HCT116 (cell line): Measurements from ENCODE around the gene FTCD. TPM values are rescaled to one million over a fixed set of nuclear protein-coding genes. Genes with fewer than 3 reads are reported as not detected.

ENCODE experiments used
- ATAC-seq: fragments of 200-7000 bp; cut with Tn5 transposase; 2 replicates; pipeline ENCODE4 v1.9.1; 2020; ENCODE audit warnings: mild to moderate bottlenecking, moderate library complexity
- BruUV-seq: library from RNA; stranded (reverse); fragments of 400-500 nt; replicated peaks from 2 replicates; lab custom pipeline; 2021; lab: Mats Ljungman, UMichigan
- CTCF ChIA-PET: fragments of 300-600 bp; sonication (Branson Sonifier 250); formaldehyde crosslinking; loops from one replicate; lab custom pipeline; 2021; ENCODE audit warnings: antibody characterized with exemption; lab: Charles Lee
- POLR2A ChIA-PET: fragments of 300-600, 350-600 bp; sonication (Branson Sonifier 250); formaldehyde crosslinking; loops from one replicate; lab custom pipeline; 2021; ENCODE audit warnings: antibody characterized with exemption; lab: Charles Lee
- RAD21 ChIA-PET, 2 experiments: fragments of 300-600 bp; sonication (Branson Sonifier 250); formaldehyde crosslinking; loops; one replicate each; lab custom pipeline; 2023; ENCODE audit warnings: low total read pairs in 2 of 2; ENCODE audit not compliant: uncharacterized antibody in 2 of 2, unreplicated experiment in 2 of 2, low non-redundant PET in 1 of 2; lab: Charles Lee
- DNase-seq: peaks from one replicate; pipeline ENCODE4 v3.0.0-alpha.2; 2010; ENCODE audit warnings: low read depth, low spot score
- H2AFZ ChIP-seq: fragments of 200-600 bp; shearing (Covaris generic), sonication (generic); 2 replicates; pipeline ENCODE4 v1.6.1; 2017; ENCODE audit warnings: low read depth, mixed run types, mixed read lengths, antibody characterized with exemption, low read length; ENCODE audit not compliant: poor library complexity, severe bottlenecking
- H3K27ac ChIP-seq: 2 replicates; pipeline ENCODE4 v1.5.1; 2012; ENCODE audit warnings: low read depth, low read length
- H3K27me3 ChIP-seq: fragments of 200-600 bp; sonication (generic); 2 replicates; pipeline ENCODE4 v1.6.1; 2016; ENCODE audit warnings: mixed run types, low read length, mixed read lengths; ENCODE audit not compliant: insufficient read depth
- H3K36me3 ChIP-seq, 2 experiments: fragments of 200-500 bp in 1 of 2; fragments of 200-600 bp in 1 of 2; sonication (Bioruptor generic) in 1 of 2; sonication (generic) in 1 of 2; 2 replicates each; pipeline versions ENCODE4 v1.5.1 to v1.6.1; 2014 to 2016; ENCODE audit warnings: low read length in 2 of 2, inconsistent platforms in 1 of 2, mixed read lengths in 1 of 2, mixed run types in 1 of 2; ENCODE audit not compliant: insufficient read depth in 2 of 2, control insufficient read depth in 1 of 2
- H3K4me1 ChIP-seq, 2 experiments: fragments of 200-600 bp in 1 of 2; sonication (generic) in 1 of 2; 2 replicates each; pipeline versions ENCODE4 v1.5.1 to v1.6.1; 2012 to 2017; ENCODE audit warnings: low read length in 2 of 2, inconsistent platforms in 1 of 2, mild to moderate bottlenecking in 1 of 2, mixed read lengths in 1 of 2, mixed run types in 1 of 2, moderate library complexity in 1 of 2; ENCODE audit not compliant: insufficient read depth in 2 of 2, control insufficient read depth in 1 of 2
- H3K4me2 ChIP-seq: fragments of 200-600 bp; sonication (generic); 2 replicates; pipeline ENCODE4 v1.6.1; 2017; ENCODE audit warnings: mixed run types, low read length, mixed read lengths
- H3K4me3 ChIP-seq, 2 experiments: fragments of 200-600 bp in 1 of 2; sonication (generic) in 1 of 2; replicated peaks in 1 of 2; 2 replicates each; pipeline ENCODE4 v1.5.1; 2011 to 2016; ENCODE audit warnings: low read length in 2 of 2, control low read depth in 1 of 2, low read depth in 1 of 2, mild to moderate bottlenecking in 1 of 2, mixed read lengths in 1 of 2, mixed run types in 1 of 2
- H3K79me2 ChIP-seq: fragments of 200-600 bp; sonication (generic); 2 replicates; pipeline ENCODE4 v1.6.1; 2017; ENCODE audit warnings: mild to moderate bottlenecking, mixed run types, low read length, moderate library complexity, mixed read lengths; ENCODE audit not compliant: insufficient read depth
- H3K9ac ChIP-seq: fragments of 200-600 bp; sonication (generic); 2 replicates; pipeline ENCODE4 v1.6.1; 2016; ENCODE audit warnings: low read length, mixed read lengths
- H3K9me2 ChIP-seq: fragments of 200-600 bp; sonication (generic), shearing (Covaris generic); 2 replicates; pipeline ENCODE4 v1.6.1; 2017; ENCODE audit warnings: mixed run types, mild to moderate bottlenecking, moderate library complexity; ENCODE audit not compliant: insufficient read depth
- H3K9me3 ChIP-seq, 2 experiments: fragments of 200-500 bp in 1 of 2; fragments of 200-600 bp in 1 of 2; sonication (Bioruptor generic) in 1 of 2; sonication (generic) in 1 of 2; 2 replicates each; pipeline ENCODE4 v1.6.1; 2014 to 2017; ENCODE audit warnings: low read length in 2 of 2, mixed read lengths in 2 of 2, inconsistent platforms in 1 of 2, low read depth in 1 of 2, mild to moderate bottlenecking in 1 of 2, mixed run types in 1 of 2, moderate library complexity in 1 of 2; ENCODE audit not compliant: control insufficient read depth in 1 of 2, insufficient read depth in 1 of 2
- H4K20me1 ChIP-seq: fragments of 200-600 bp; sonication (generic), shearing (Covaris generic); 2 replicates; pipeline ENCODE4 v1.6.1; 2017; ENCODE audit warnings: mixed run types, mild to moderate bottlenecking, moderate library complexity; ENCODE audit not compliant: insufficient read depth
- CBX3 ChIP-seq: IDR thresholded peaks from 2 replicates; pipeline ENCODE4 v1.6.1; 2012; ENCODE audit warnings: low read depth
- CEBPB ChIP-seq: IDR thresholded peaks from 2 replicates; pipeline ENCODE4 v1.6.1; 2012; ENCODE audit warnings: low read depth
- CTCF ChIP-seq, 3 experiments: fragments of 200-600 bp in 1 of 3; sonication (generic) in 1 of 3; IDR thresholded peaks in 2 of 3; conservative IDR thresholded peaks in 1 of 3; 2 replicates each; pipeline ENCODE4 v1.5.1; 2012 to 2017; ENCODE audit warnings: low read depth in 2 of 3, low read length in 2 of 3, antibody characterized with exemption in 1 of 3, borderline replicate concordance in 1 of 3, control low read depth in 1 of 3, mild to moderate bottlenecking in 1 of 3, mixed read lengths in 1 of 3, mixed run types in 1 of 3, moderate library complexity in 1 of 3; ENCODE audit not compliant: insufficient read depth in 1 of 3
- ELF1 ChIP-seq: IDR thresholded peaks from 2 replicates; pipeline ENCODE4 v1.6.1; 2012; ENCODE audit warnings: low read depth, borderline replicate concordance
- EZH2 ChIP-seq: fragments of 200-600 bp; sonication (generic); IDR thresholded peaks from 2 replicates; pipeline ENCODE4 v1.6.1; 2017; ENCODE audit warnings: antibody characterized with exemption, mixed run types
- FOSL1 ChIP-seq: IDR thresholded peaks from 2 replicates; pipeline ENCODE4 v1.6.1; 2012; ENCODE audit warnings: low read depth
- JUND ChIP-seq: IDR thresholded peaks from 2 replicates; pipeline ENCODE4 v1.6.1; 2012
- MAX ChIP-seq: IDR thresholded peaks from 2 replicates; pipeline ENCODE4 v1.6.1; 2012
- POLR2AphosphoS5 ChIP-seq: IDR thresholded peaks from 2 replicates; pipeline ENCODE4 v1.6.1; 2011; ENCODE audit warnings: mild to moderate bottlenecking, low read depth, low read length, moderate library complexity
- RAD21 ChIP-seq: IDR thresholded peaks from 2 replicates; pipeline ENCODE4 v1.6.1; 2012; ENCODE audit warnings: low read depth, mild to moderate bottlenecking
- SIN3A ChIP-seq: IDR thresholded peaks from 2 replicates; pipeline ENCODE4 v1.6.1; 2012; ENCODE audit warnings: low read depth
- SP1 ChIP-seq: IDR thresholded peaks from 2 replicates; pipeline ENCODE4 v1.6.1; 2012; ENCODE audit warnings: low read depth
- SRF ChIP-seq: IDR thresholded peaks from 2 replicates; pipeline ENCODE4 v1.6.1; 2012; ENCODE audit warnings: low read depth
- TCF7L2 ChIP-seq: IDR thresholded peaks from 2 replicates; pipeline ENCODE4 v1.7.0; 2011; ENCODE audit warnings: borderline replicate concordance, inconsistent platforms; ENCODE audit not compliant: insufficient read depth, insufficient read length; ENCODE audit errors: extremely low read depth
- YY1 ChIP-seq: IDR thresholded peaks from 2 replicates; pipeline ENCODE4 v1.6.1; 2011; ENCODE audit warnings: low read length, low read depth, moderate library complexity, mild to moderate bottlenecking; ENCODE audit not compliant: insufficient replicate concordance; ENCODE audit errors: extremely low read depth
- ZFX ChIP-seq: fragments of 450-650 bp; IDR thresholded peaks from 2 replicates; pipeline ENCODE4 v1.6.1; 2017
- ZNF274 ChIP-seq: fragments of 200-500 bp; sonication (Bioruptor generic); IDR thresholded peaks from 2 replicates; pipeline ENCODE4 v1.6.1; 2014; ENCODE audit warnings: mild to moderate bottlenecking, low read depth, low read length, inconsistent platforms
- intact Hi-C: fragments of 100-400 bp; cut with micrococcal nuclease; formaldehyde crosslinking; loops from 2 replicates; pipeline ENCODE4 v1.10.0; 2022
- total RNA-seq: library from RNA; stranded (reverse); gene quantifications from one replicate; pipeline ENCODE4 v1.2.1, GENCODE V29; 2021; ENCODE audit not compliant: unreplicated experiment
- TF ChIP-seq, protein P1 (sequence below): IDR thresholded peaks from 2 replicates; pipeline ENCODE4 v1.6.1; 2012; ENCODE audit warnings: low read depth
- TF ChIP-seq, protein P2 (sequence below): IDR thresholded peaks from 2 replicates; pipeline ENCODE4 v1.6.1; 2012

The FTCD gene
- total RNA-seq, 1 experiment from 2014 or later: 2.5 TPM

DNA sequence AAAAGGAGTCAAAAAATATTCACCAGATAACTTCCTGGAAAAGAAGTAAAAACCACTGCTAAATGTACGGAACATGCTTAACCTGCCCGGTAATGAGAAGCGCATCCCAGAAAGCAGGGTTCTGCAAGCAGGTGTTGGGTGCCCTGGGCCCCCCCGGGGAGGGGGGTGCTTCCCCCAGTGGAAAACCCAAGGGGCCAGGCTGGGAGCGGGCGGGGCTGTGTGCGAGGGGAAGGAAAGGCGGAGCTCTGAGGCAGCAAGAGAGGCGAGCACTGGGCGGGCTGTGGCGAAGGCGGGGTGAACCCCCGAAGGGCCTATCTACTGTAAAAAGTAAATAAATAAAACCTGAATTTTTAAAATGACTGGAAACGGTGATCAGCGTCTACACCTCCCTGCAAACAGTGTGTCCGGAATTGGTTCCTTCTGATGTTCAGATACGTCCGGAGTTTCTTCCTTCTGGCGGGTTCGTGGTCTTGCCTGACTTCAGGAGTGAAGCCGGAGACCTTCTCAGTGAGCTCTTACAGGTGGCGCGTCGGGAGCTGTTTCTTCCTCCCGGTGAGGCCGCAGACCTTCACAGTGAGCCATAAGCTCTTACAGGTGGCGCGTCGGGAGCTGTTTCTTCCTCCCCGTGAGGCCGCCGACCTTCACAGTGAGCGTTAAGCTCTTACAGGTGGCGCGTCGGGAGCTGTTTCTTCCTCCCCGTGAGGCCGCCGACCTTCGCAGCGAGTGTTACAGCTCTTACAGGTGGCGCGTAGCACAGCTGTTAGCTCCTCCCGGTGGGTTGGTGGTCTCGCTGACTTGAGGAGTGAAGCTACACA, 13.4 kb downstream of the FTCD start:
- Histone ChIP-seq H4K20me1 (no peaks in the 10 kb centered on the region), H3K27ac (no peak overlapping the region), H3K9ac (no peak overlapping the region), H3K4me2 (no peak overlapping the region), H3K4me3 (no peak overlapping the region), H3K4me1 (peaks cover 0 to 15% of the 10 kb centered on the region in 2 experiments; a peak in 1 of 4 replicates), H3K9me2 (no peaks in the 10 kb centered on the region), H3K36me3 (no peaks in the 10 kb centered on the region), H2AFZ (no peak overlapping the region), H3K79me2 (no peaks in the 10 kb centered on the region), H3K27me3 (no peaks in the 10 kb centered on the region)
- ATAC-seq: no peak
- intact Hi-C loops: loop anchor here (5.0 to 10.0 kb wide), 2 partner anchors 85 to 143 kb away; partner anchors contain the start of genes LSS, MCM3AP and YBEY
- BruUV-seq: no TSS peak
- CTCF ChIA-PET: no interaction called here
- TF ChIP-seq TCF7L2: no peak
- no peak for TF ChIP-seq JUND
- TF ChIP-seq YY1: no peak
- TF ChIP-seq CBX3: no peak
- TF ChIP-seq FOSL1: no peak
- no peak for TF ChIP-seq RAD21
- no peak for TF ChIP-seq POLR2AphosphoS5
- TF ChIP-seq CTCF (IDR thresholded peaks at IDR 0.05 in 2 of 3, conservative IDR thresholded peaks at IDR 0.05 in 1 of 3; ENCODE audit: borderline replicate concordance in 1 of 3, insufficient read depth in 1 of 3, low read depth in 2 of 3, low read length in 2 of 3): no peak
- no peak for TF ChIP-seq SRF
- TF ChIP-seq, protein P1, sequence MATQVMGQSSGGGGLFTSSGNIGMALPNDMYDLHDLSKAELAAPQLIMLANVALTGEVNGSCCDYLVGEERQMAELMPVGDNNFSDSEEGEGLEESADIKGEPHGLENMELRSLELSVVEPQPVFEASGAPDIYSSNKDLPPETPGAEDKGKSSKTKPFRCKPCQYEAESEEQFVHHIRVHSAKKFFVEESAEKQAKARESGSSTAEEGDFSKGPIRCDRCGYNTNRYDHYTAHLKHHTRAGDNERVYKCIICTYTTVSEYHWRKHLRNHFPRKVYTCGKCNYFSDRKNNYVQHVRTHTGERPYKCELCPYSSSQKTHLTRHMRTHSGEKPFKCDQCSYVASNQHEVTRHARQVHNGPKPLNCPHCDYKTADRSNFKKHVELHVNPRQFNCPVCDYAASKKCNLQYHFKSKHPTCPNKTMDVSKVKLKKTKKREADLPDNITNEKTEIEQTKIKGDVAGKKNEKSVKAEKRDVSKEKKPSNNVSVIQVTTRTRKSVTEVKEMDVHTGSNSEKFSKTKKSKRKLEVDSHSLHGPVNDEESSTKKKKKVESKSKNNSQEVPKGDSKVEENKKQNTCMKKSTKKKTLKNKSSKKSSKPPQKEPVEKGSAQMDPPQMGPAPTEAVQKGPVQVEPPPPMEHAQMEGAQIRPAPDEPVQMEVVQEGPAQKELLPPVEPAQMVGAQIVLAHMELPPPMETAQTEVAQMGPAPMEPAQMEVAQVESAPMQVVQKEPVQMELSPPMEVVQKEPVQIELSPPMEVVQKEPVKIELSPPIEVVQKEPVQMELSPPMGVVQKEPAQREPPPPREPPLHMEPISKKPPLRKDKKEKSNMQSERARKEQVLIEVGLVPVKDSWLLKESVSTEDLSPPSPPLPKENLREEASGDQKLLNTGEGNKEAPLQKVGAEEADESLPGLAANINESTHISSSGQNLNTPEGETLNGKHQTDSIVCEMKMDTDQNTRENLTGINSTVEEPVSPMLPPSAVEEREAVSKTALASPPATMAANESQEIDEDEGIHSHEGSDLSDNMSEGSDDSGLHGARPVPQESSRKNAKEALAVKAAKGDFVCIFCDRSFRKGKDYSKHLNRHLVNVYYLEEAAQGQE: no peak
- TF ChIP-seq SP1: no peak
- TF ChIP-seq, protein P2, sequence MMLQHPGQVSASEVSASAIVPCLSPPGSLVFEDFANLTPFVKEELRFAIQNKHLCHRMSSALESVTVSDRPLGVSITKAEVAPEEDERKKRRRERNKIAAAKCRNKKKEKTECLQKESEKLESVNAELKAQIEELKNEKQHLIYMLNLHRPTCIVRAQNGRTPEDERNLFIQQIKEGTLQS: no peak
- TF ChIP-seq SIN3A: no peak
- no peak for TF ChIP-seq ZNF274
- no peak for TF ChIP-seq ELF1
- no peak for TF ChIP-seq MAX
- TF ChIP-seq ZFX: no peak
- no peak for TF ChIP-seq EZH2
- no peak for TF ChIP-seq CEBPB
- TF ChIP-seq, all 23 proteins: peak for 0
- ChIA-PET POLR2A (no interaction called here), RAD21 (no interaction called here)
- H3K9me3 ChIP-seq: no peaks in the 10 kb centered on the region
- DNase-seq: no peak
